NCI-H2107 treated with DMSO at 0.1 percent for 48 hours (cell line): ENCODE data around the gene HDAC7.
A peak's percentile ranks its signal among the peaks of the same experiment; 100 is the strongest.
"Not testable (repeated sequence)": the region's sequence is repeated elsewhere in the genome, so short reads cannot be mapped to it uniquely, and the experiment has no call there.

Experiments
- DNase-seq: peaks from one replicate; lab custom pipeline; 2025; ENCODE audit not compliant: unreplicated experiment; lab: John Stamatoyannopoulos, UW

Gene HDAC7

DNA sequence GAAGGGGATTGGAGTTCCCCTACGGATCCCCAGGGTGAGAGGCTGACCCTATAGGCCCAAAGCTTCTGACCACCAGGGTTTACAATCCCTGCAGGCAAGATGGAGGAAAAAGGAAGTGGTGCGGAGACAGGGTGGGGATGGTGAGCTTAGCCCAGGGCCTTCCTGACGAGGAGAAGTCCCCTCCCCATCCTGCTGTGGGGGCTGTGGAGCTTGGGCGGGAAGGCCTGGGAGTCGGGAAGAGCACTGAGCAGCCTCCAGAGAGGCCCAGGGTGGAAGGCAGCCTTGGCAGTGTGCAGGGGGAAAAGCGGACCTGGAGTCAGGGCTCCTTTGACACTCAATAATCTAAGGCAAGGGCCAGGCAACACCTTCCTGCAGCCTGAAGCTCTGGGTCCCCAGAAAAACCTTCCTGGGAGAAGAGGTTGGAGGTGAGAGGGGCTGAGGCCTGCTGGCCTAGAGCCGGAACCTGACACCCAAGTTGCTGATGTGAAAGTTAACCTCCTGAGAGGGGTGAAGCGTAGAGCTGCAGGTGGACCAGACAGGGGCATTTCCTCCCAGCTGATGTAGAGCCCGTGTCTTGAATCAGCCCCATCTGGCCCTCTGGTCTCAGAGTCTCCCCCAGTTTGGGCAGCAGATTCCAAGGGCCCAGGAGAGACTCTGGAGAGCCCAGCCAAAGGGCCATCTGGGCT is 6.0 kb downstream of the HDAC7 start:
- no peak for DNase-seq

DNA sequence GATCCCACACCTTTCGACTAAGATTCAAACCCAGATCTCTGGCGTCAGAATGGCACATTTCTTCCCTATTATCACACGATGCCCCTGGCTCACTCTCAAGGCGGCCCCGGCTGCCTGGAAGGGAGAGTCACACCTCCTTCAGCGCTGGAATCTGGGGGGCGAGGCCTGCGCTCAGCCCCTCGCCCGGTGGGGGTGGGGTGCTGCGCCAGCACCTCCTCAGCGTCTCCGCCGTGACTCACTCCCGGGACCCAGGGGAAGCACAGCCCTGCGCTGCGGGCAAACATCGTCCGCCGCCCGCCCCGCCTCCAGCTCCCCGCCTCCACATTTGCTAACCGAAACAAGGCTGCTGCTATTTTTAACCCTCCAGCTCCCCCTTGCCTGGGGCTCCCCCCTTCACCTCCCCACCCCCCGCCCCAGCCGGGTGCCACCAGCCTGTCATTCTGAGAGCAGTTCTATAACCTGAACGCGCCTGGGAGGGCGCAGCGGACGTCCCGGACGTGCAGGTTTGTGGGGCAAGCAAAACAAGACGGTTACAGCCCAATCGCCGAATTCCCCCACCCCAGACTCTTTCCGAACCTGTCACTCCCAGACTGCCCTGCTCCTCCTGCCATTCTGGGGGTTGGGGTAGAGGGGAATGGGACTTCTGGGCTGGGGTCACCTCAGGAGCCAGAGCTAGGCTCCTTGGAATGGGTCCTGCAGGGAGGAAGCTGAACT is 6.7 kb downstream of the HDAC7 start:
- DNase-seq = no peak

DNA sequence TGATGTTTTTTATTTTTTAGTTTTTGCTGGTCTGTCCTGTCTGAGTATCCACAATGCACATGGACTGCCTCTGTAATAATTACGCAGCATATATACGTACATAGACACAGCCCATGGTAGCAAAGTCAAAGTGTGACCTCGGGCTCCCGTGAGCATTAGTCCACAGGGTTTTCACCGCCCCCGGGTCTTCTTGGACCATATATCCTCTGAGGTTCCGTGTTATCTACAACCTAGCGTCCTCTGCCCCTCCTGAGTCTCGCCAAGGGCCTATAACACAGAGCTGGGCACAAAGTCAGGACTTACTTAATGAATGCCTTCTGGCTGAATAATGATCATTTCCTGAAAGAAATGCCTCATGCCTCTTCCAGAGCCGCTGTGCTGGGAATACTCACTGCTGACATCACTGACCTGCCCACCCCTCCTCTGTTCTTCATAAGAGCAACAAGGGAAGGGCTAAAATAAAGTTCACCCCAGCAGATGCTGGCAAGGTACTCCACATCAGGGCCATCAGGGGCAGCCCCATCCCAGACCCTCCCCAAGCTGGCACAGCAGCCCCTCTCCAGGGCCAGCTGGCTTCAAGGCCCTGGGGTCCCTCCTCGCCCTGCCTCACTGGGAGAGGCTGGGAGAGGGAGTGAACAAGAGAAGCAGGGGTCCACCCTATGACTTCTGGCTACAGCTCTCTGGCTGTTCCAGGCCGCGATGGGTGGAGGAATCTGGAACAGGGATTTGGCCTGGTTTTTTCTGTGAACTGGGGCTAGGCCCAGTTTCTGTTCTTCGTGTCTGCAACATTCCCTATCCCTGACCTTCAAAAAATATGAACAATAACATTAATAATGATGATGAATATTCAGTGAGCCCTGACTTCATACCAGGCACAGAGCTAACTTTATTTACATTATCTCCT is 7.9 kb downstream of the HDAC7 start:
- no peak for DNase-seq

DNA sequence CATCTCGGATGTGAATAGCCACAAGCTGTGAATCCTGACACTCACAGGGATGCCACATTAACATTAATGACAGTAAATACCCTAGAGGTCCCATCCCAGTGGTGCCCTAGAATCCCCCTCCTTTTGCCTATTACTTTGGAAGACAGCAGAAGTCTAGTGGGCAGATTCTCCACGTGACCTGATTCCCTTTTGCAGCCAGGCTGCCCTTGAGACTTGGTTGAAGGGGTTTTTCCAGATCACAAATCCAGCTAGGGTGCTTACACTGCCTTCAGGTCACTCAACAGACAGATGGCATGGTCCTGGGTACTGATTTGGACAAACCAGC is 8.7 kb downstream of the HDAC7 start:
- DNase-seq = no peak

DNA sequence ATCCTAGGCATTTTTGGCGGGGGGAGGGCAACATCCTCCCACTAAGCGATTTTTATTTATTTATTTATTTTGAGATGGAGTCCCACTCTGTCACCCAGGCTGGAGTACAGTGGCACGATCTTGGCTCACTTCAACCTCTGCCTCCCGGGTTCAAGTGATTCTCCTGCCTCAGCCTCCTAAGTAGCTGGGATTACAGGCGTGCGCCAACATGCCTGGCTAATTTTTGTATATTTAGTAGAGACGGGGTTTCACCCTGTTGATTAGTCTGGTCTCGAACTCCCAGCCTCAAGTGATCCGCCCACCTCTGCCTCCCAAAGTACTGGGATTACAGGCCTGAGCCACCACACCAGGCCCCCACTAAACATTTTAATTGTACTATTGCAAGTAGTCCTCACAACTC is 10.2 kb downstream of the HDAC7 start:
- not testable (repeated sequence) for DNase-seq

DNA sequence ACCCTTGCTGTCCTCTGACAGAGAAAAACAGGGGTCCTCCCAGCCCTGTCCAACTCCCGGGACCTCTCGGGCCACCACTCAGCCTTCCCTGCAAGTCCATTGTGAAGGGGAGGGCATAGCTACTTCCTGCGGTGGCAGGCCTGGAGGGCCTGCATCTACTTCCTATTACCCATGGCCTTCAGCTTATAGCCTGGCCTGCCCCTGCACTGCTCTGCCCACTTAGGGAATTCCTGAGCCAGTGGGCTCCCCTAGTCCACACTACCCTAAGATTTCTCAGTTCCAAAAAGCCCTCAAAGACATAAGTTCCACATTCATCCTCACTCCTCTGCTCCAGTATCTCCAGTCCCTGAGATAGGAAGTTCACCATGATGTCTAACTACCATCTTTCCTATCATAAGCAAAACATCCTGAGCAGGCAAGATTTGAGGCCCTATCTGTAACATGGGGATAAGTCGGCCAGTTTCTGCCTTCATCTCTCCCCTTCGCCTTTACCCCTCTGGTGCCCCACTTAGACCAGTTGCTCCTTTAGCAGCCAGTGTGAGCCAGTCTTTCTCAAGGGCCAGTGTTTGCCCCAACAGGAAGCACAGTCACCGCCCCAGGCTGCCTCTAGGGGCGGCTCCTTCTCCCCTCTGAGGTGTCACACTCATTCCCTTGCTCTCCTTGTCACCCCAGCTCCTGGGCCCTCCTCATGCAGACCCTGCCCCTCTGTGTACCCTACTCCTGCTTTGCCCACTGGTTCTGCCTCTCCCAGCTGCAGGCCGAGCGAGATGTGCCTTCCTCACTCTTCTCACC is 10.9 kb downstream of the HDAC7 start:
- no peak for DNase-seq

DNA sequence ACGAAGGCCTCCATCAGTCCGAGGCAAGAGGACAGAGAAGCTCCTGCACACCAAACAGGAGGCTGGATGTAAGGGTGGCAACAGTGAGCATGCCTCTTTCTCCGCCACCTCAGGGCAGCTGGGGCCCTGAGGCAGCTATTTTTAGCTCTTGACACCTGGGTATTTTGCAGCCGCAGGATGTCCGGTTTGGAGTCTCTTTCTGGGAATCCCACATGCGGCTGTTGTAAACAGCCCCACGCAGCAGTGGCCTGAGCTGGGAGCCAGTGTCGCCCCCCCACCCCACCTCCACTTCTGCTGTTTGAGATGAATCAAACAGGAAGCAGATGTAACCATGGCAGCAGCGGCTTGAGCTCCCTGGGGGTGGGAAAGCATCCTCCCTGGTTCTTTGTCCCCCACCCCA is 11.7 kb downstream of the HDAC7 start:
- no peak for DNase-seq

DNA sequence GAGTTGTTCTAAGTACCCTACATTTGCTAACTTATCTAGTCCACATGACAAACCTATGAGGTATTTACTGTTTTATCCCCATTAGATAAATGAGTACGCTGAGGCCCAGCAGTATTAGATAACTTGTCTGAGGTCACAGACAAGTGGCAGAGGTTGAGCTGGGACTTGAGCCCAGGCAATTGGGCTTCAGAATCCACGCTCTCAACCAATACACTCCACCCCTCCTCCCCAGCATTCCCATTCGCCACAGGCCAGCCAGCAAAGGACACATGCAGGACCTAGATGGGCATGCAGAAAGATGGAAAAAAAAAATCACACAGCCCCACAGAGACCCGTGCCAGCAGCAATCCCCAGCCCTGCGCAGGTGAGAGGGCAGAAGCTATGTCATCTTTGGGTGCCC is 12.4 kb downstream of the HDAC7 start:
- no peak for DNase-seq

DNA sequence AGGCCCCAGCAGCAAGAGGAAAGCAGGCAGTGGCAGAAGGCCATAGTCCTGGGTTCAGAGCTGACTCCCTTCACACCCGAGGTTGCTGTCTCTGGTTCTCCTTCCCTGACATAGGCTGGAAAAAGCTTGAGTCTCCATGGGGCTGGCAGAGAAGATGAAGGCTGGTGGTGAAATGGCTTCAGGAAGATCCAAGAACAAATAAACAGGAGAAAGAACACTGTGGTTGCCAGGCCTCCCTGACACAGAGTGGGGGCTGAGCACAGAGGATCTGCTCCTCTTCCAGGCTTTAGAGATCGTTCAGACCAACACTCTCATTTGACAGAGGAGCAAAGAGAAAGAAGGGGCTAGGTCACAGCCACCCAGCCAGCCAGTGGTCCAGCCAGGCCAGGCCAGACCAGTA is 14.3 kb downstream of the HDAC7 start:
- DNase-seq = no peak

DNA sequence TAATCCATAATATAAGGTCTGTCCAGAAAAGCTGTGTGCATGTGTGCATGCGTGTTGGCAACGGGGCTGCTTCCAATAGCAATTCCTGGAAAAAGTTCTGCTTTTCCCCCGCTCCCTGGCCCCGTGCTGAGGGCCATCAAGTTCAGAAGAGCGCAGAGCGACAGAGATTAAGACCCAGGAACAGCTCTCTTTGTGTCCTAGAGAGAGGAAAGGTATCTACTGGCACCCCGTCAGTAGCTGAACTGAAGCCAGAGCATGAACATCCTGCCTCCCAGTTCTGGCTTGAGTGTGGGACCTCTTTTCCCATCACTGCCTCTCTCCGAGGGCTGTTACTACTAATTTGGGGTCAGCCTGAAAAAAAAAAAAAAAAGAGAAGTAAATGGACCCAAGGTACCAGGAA is 15.5 kb downstream of the HDAC7 start:
- DNase-seq = no peak

DNA sequence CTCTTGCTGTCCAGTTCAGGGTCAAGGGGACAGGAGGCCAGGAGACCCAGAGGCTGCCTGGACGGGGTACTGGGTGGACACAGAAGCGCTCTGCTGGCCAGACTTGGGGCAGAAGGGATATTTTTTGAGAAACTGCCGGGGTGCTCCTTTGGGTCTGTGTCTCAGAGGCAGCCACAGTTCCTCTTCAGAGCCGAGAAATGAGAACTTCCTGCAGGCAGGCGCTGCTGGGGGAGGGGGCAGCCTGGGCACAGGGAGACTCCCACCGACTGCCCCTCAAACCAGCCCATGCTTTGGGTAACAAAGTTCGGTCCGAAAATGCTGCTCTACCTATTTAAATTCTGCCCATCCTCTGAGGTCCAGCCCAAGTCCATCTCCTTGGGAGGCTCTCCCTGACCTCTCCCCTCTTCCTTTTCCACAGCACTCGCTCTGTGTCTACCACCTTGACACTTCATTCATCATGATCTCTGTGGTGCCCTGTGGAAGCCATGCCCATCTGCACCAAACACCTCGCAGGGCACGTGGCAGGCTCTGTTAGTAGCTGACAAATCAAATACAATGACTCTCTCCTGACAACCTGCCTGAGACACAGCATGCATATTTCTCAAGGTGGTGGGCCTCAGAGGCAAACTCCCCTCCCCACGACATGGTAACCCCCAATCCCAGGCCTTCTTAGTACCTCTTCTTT is 16.4 kb downstream of the HDAC7 start:
- no peak for DNase-seq

DNA sequence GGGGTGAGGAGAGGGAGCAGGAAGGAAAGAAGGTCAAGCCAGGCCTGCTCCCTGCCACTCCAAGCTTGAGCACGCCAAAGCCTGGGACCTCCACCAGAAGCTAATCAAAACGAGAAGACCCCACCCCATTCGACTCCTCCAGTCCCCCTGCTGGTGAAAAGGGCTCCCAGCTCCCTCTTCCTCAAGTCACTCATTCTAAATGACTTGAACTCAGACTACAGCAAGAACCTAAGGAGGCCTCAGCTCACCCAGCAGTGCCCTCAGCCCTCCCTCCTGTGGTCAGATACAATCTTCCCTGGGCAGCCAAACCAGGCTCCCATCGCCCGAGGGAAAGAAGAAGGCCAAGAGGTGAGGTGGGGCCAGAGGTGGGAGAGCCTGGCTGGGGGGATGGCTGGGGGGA is 17.4 kb downstream of the HDAC7 start:
- no peak for DNase-seq

DNA sequence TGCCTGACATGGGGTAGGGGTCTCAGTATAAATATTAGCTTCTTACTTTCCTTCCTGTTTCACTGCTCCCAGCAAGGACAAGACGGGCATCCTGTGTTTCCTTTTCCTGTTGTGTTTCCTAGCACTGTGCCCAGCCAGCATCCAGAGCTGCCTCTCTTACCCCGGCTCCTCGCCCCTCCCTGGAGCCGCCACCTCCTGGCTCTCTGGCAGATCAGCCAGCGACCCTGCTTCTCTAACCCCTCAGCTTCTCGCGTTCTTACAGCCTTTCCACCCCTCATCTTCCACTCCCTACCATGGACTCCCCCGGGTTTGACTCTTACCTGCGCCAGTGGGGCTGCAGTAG is 17.8 kb downstream of the HDAC7 start:
- no peak for DNase-seq

DNA sequence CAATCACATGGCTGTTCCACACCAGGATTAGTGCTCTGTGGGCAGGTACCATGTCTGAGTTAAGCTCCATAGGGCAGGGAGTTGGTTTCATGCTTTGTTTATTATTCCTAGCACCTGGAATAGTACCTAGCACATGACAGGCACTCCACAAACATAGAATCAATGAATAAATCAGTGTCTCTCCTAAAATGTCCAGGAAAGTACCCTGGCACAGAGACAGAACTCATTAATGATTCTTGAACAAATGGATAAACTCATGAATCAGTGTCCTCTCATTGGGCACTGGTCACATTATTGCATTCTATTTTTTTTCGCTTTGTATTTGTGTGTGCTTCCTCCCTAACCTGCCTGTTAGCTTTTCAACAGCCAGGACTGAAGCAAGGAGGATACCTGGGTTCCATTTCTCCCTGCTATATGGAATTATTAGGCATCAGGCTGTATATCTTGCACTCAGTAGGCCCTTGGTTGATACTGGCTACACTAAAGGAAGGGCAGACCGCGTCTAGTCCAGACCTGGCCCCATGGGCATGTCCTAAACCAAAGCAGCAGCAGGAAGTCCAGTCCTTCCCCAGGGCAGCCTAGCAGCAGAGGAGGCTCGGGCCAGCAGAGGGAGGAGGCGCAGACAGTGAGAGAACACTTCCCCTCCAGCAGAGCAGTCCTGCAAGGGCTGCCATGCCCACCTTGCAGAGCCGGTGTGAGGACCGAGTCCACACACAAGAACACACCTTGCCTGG is 18.4 kb downstream of the HDAC7 start:
- DNase-seq = no peak

DNA sequence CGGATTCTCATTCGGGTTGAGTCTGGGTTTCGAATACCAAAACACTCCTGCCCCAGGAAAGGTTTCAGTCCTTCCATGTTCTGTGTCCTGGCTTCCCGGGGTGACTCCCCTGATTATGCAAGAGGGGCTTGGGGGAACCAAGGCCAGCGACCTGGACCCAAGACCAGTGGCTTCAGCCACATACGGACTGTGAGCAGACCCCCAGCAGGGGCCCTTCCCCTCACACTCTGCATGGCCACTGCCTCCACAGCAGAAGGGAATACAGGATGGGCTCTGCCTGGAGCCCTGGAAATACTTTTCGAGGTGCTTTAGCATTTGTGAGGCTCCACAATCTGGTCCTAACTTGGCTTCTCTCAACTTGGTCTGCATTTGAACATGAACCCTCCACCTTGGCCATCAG is 19.1 kb downstream of the HDAC7 start:
- DNase-seq = no peak

DNA sequence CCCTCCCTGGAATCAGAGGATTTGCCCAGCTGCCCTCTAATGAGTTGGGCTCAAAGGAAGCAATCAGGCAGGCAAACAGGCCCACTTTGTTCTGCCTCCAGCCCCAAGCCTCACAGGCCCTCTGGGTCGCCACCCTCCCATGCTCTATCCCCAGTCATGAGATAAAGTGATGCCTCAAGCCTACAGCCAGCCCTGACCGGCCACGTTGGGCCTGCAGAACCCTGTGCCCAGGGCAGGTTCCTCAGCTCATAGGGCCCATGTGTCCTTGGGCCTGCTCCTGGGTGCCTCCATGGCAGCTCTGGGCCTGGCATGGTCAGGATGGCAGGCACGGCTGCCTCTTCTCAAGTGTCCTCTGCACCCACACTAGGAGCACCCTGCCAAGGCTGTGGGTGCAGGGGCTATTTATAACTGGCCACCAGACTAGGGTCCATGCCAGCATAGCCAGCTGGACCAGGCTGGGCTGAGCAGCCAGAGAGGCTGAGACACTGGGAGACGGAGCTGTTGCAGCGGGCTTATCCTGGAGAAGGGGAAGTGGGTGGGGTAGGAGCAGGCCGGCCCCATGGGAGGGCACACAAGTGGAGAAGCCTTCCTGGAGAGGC is 20.2 kb downstream of the HDAC7 start:
- DNase-seq = no peak

DNA sequence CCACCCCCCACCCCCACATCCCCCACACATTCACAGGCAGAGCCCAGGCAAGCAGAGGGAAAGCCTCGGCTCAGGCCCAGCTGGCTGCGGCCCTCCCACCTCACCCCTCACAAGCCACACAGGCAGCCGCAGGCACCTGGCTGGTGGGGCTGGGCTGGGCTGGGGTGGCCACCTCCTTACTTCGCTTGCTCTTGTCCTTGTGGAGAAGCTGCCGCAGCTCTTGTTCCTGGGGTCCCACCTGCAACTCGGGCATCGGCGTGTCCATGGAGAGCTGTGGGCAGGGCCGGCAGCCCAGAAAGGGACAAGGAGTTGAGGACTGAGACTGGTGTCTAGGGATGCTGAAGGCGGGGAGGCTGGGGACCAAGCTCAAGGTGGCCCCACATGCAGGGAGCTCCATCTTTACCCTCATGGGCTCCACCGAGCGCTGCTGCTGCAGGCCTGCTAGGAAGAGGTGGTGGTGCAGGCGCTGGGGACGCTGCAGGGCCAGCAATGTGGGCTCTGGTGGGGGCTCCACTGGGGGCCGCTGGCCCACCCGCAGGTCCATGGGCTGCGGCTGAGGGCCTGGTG is 21.2 kb downstream of the HDAC7 start:
- no peak for DNase-seq

DNA sequence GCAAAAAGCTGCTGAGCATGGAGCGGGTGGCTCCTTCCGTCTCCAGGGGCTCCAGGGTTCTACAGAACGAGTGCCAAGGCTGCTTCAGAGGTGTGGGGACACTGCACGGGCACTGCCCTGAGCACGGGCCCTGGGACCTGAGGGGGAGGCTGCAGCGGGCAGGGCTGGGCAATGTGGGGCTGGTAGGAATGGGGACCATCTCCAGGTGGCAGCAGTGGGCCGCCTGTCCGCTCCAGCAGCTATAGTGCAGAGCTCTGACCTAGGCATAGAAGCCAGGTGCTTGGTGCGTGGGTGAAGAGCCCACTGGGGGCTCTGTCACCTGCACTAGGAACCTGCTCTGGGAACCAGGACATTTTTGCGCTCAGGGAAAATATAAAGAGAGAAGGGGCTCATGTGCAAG is 22.3 kb downstream of the HDAC7 start:
- DNase-seq = peak; percentile 20

DNA sequence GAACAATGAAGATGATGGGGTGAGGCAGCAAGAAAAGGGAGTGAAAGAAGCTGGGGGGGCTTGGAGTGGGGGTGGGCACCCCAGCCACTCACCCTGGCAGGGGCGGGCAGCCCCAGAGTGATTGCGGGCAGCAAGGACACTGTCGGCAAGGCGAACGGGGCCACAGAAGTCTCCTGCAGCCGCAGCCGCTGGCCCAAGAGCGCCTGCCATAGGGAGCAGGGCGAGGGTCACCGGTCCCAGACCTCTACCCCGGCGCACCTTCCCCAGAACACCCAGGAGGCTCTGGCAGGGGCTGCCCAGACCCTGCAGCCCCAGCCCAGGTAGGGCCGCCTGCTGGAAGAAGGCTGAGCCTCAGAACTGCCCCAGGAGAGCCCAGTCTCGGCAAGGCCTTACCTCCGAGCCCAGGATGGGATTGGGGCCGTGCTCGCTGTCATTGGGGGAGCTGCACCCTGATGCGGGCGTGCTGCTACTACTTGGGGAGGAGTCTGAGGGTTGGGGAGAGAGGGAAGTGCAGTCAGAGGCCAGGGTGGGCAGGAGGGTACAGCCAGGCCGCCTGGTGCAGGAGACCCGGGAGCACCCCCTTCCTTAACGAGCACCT is 23.8 kb downstream of the HDAC7 start:
- no peak for DNase-seq
